Heart left ventricle (tissue), 16 donors: ENCODE measurements around the gene LPP. TPM values are rescaled to one million over a fixed set of nuclear protein-coding genes. Genes with fewer than 3 reads are reported as not detected.

Experiments
- ATAC-seq, 4 donors: fragments of 200-7000 bp; cut with Tn5 transposase; one replicate each; pipeline ENCODE4 v1.9.1; 2020 to 2022; ENCODE audit warnings: moderate library complexity in 4 of 4, mild to moderate bottlenecking in 3 of 4, moderate number of reproducible peaks in 1 of 4
- DNase-seq, 5 donors: peaks; one replicate each; pipeline ENCODE4 v3.0.0-alpha.2; 2020
- H3K27ac ChIP-seq, 12 donors: fragments of 200-600 bp; sonication (generic) in 4 of 12; one replicate each; pipeline versions ENCODE4 v1.5.0 to v1.8.0; 2016 to 2022; ENCODE audit warnings: mild to moderate bottlenecking in 2 of 12
- H3K27me3 ChIP-seq, 9 donors: fragments of 200-600 bp; sonication (generic) in 2 of 9; one replicate each; pipeline versions ENCODE4 v1.5.1 to v1.8.0; 2016 to 2022; ENCODE audit warnings: mild to moderate bottlenecking in 3 of 9
- H3K36me3 ChIP-seq, 9 donors: fragments of 200-600 bp; sonication (generic) in 2 of 9; one replicate each; pipeline versions ENCODE4 v1.5.0 to v1.8.0; 2018 to 2022; ENCODE audit warnings: mild to moderate bottlenecking in 2 of 9
- H3K4me1 ChIP-seq, 12 donors: fragments of 200-600 bp; sonication (generic) in 4 of 12; one replicate each; pipeline versions ENCODE4 v1.5.0 to v1.8.0; 2016 to 2022; ENCODE audit warnings: mild to moderate bottlenecking in 3 of 12
- H3K4me3 ChIP-seq, 12 donors: fragments of 200-600 bp; sonication (generic) in 4 of 12; one replicate each; pipeline versions ENCODE4 v1.5.0 to v1.8.0; 2017 to 2022; ENCODE audit warnings: mild to moderate bottlenecking in 9 of 12, moderate library complexity in 4 of 12
- H3K9me3 ChIP-seq, 12 donors: fragments of 200-600 bp; sonication (generic) in 4 of 12; one replicate each; pipeline versions ENCODE4 v1.5.0 to v1.8.0; 2016 to 2022; ENCODE audit warnings: mild to moderate bottlenecking in 1 of 12
- POLR2A ChIP-seq, 2 donors: fragments of 450-650 bp; IDR thresholded peaks; one replicate each; pipeline ENCODE4 v1.6.1; 2017; ENCODE audit warnings: antibody characterized with exemption in 2 of 2, mild to moderate bottlenecking in 2 of 2, moderate library complexity in 2 of 2
- WGBS, 4 donors: extraction: QIAGEN DNeasy Blood & Tissue Kit in 2 of 4; methylation state at CpG; one replicate each; pipeline versions ENCODE4 v1.1.5 to v1.1.7; 2013 to 2018; 5-methylcytosine and 5-hydroxymethylcytosine counted together
- intact Hi-C, 10 donors: fragments of 100-400 bp; cut with DNase I; formaldehyde crosslinking; loops; one replicate each; pipeline versions ENCODE4 v1.11.1 to v1.14.2; 2022
- polyA plus RNA-seq, 2 donors: library from polyadenylated mRNA; stranded (reverse); fragments of 200-250 nt; gene quantifications; one replicate each; pipeline ENCODE4 v1.2.3, GENCODE V29; 2013
- total RNA-seq, 9 donors: library from RNA; depleted of rRNA in 2 of 9; stranded (reverse); fragments of >200 nt in 2 of 9; fragmentation: NEBNext Ultra II Directional in 3 of 9; extraction: Animal tissue kit (Norgen Biotek cat#: 25700) in 3 of 9; gene quantifications; one replicate each; pipeline versions ENCODE4 v1.1.0 to v1.2.4, GENCODE V29; 2016 to 2023
- TF ChIP-seq, protein P1 (sequence below), 12 donors: fragments of 200-600 bp; sonication (generic) in 4 of 12; IDR thresholded peaks; one replicate each; pipeline versions ENCODE4 v1.5.0 to v1.8.0; 2018 to 2022; ENCODE audit warnings: antibody characterized with exemption in 12 of 12, mild to moderate bottlenecking in 5 of 12
- donor health status: ischemic (EF 13 %, LVEDD 7.1; RV severe dilation, severe dysfunction).
- donor health status: healthy with polysubstance abuse.
- donor health status: DM: no; HTN: yes; CAD: no.
- donor health status: DM: no; HTN: no; CAD: no.
- donor health status: ischemic (EF 25% LVEDD 6.9; RV normal size, moderate dysfunction).
- donor health status: ischemic (EF 25% LVEDD 5.7; RV mildly dilated, moderate dysfunction).
- donor health status: healthy.
- donor health status: DM: yes; HTN: yes; CAD: no.
- donor health status: ischemic (EF 35%, LVEDD 5.7; RV mildly dilated, moderate dysfunction).
- donor health status: nonischemic (EF 11% LVEDD 7.7; RV severe dilation, severe dysfunction).
- donor health status: DM: yes; HTN: yes; CAD: no.
- donor health status: PGD.
- donor health status: ischemic (EF 29% LVEDD 5.4; RV normal size, mild dysfunction).
- donor health status: nonischemic (EF 23%, LVEDD 6.1; RV moderate dilation, normal function).

Gene LPP
- total and polyA plus RNA-seq, 11 donors: 9.2 to 178 (median 100) TPM

DNA sequence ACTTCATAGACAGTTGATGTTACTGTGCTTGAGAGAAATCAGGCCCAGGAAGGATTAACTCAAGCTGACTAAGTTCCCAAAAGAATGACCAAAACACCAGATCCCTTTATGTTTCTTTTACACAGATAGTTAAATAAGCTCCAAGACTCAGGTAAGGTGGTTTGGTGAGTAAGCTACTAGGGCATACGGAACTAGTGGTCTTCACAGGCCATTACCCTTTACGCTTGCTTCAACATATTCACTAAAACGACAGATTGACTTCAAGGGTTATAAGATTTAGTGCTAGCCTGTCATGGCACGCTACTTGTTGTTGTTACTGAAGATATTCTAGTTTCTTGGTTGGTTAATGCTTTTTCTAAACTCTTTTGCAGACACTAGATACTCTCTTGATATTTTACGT is 369.3 kb downstream of the LPP start:
- TF ChIP-seq POLR2A (IDR thresholded peaks at IDR 0.05): no peak
- TF ChIP-seq, protein P1, sequence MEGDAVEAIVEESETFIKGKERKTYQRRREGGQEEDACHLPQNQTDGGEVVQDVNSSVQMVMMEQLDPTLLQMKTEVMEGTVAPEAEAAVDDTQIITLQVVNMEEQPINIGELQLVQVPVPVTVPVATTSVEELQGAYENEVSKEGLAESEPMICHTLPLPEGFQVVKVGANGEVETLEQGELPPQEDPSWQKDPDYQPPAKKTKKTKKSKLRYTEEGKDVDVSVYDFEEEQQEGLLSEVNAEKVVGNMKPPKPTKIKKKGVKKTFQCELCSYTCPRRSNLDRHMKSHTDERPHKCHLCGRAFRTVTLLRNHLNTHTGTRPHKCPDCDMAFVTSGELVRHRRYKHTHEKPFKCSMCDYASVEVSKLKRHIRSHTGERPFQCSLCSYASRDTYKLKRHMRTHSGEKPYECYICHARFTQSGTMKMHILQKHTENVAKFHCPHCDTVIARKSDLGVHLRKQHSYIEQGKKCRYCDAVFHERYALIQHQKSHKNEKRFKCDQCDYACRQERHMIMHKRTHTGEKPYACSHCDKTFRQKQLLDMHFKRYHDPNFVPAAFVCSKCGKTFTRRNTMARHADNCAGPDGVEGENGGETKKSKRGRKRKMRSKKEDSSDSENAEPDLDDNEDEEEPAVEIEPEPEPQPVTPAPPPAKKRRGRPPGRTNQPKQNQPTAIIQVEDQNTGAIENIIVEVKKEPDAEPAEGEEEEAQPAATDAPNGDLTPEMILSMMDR (IDR thresholded peaks at IDR 0.05): no peak
- Histone ChIP-seq H3K4me3 (no peak overlapping the region), H3K27ac (peak overlapping the region in 1 of 12 donors; percentile 14), H3K4me1 (peaks cover 0 to 19% (median 12%) of the 10 kb centered on the region in 12 donors), H3K27me3 (no peaks in the 10 kb centered on the region), H3K9me3 (no peaks in the 10 kb centered on the region), H3K36me3 (peaks cover 0 to 31% (median 10%) of the 10 kb centered on the region in 9 donors)
- no peak for DNase-seq
- intact Hi-C loops: no loop called here
- WGBS, 4 donors: 95 to 97% (median 96%) methylated on average over 5 of the region's 5 CpGs
- no peak for ATAC-seq

DNA sequence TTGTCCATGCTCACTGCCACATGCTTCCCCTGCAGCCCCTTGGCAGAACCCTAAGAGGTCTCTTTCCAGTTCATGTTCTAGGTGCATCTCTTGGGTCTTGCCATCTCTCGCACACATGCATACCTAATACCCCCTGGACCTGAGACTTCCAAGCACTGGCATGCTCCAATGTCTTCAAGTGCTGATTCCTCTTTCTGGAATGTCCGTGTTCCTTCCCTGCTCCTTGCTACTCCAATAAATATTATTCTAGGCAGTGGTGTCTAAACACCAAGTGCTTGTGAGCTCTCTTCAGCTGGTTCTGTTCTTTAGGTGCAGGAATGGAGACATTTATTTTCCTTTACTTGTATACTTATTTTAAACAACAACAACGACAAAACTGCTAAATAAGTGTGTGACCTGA is 370.1 kb downstream of the LPP start:
- no peaks in the 10 kb centered on the region for H3K27me3 ChIP-seq
- no peak for ATAC-seq
- TF ChIP-seq, protein P1 (IDR thresholded peaks at IDR 0.05): no peak
- TF ChIP-seq POLR2A (IDR thresholded peaks at IDR 0.05): no peak
- WGBS, 4 donors: 64 to 65% (median 64%) methylated on average over 3 of the region's 3 CpGs
- peak overlapping the region in 1 of 12 donors; percentile 11 for H3K27ac ChIP-seq
- DNase-seq: no peak
- no peaks in the 10 kb centered on the region for H3K9me3 ChIP-seq
- H3K4me1 ChIP-seq: peaks cover 0 to 19% (median 12%) of the 10 kb centered on the region in 12 donors
- H3K4me3 ChIP-seq: no peak overlapping the region
- peaks cover 0 to 31% (median 10%) of the 10 kb centered on the region in 9 donors for H3K36me3 ChIP-seq
- intact Hi-C loops: no loop called here

DNA sequence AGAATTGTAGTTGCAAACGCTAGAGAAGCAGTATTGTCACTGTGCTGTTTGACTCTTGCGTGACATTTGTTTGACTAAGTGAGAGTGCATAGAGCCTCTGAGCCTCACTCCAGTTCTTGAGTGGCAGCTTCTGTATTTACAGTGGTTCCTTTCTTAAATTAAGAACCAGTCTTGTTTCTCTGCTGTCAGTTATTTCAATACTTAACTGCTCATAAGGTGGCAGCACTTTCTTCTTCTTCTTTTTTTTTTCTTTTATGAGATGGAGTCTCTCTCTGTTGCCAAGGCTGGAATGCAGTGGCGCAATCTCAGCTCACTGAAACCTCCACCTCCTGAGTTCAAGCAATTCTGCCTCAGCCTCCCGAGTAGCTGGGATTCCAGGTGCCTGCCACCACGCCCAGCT is 372.1 kb downstream of the LPP start:
- TF ChIP-seq, protein P1 (IDR thresholded peaks at IDR 0.05): no peak
- no peak for TF ChIP-seq POLR2A (IDR thresholded peaks at IDR 0.05)
- ATAC-seq (no peak), DNase-seq (no peak)
- Histone ChIP-seq H3K36me3 (peaks cover 0 to 31% (median 10%) of the 10 kb centered on the region in 9 donors), H3K4me3 (no peak overlapping the region), H3K4me1 (peaks cover 0 to 14% (median 4%) of the 10 kb centered on the region in 12 donors), H3K9me3 (no peaks in the 10 kb centered on the region), H3K27ac (peak overlapping the region in 1 of 12 donors; percentile 33), H3K27me3 (no peaks in the 10 kb centered on the region)
- WGBS, 4 donors: 87 to 91% (median 90%) methylated on average over 5 of the region's 5 CpGs
- intact Hi-C loops: no loop called here

DNA sequence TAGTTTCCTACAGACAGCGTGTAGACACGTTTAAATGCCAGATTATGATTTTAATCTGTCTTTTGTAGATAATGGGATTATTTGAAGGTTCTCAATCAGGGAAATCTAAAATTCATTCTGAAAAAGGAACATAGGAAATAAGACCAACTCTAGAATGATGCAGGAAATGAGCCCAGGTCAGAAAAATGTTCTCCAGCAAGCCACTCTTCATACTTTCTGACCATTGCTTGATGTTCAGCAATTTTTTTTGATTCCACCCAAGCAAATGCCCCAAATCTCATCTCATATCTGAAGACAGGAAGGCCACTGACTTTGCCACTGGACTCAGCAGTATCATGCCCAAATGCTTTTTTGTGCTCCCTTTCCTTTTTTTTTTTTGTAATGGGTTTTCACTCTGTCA is 373.4 kb downstream of the LPP start:
- no peaks in the 10 kb centered on the region for H3K9me3 ChIP-seq
- H3K27ac ChIP-seq: no peak overlapping the region
- H3K4me1 ChIP-seq: peaks cover 0 to 8% (median 0%) of the 10 kb centered on the region in 12 donors
- H3K27me3 ChIP-seq: no peaks in the 10 kb centered on the region
- TF ChIP-seq POLR2A (IDR thresholded peaks at IDR 0.05): no peak
- TF ChIP-seq, protein P1 (IDR thresholded peaks at IDR 0.05): no peak
- no peak for ATAC-seq
- H3K36me3 ChIP-seq: peaks cover 0 to 31% (median 10%) of the 10 kb centered on the region in 9 donors
- DNase-seq: no peak
- WGBS, 4 donors: 93 to 96% (median 95%) methylated on average over 2 of the region's 2 CpGs
- no peak overlapping the region for H3K4me3 ChIP-seq
- intact Hi-C loops: no loop called here
